ENCODE measurements around the gene TIMM44. TPM values are rescaled to one million over a fixed set of nuclear protein-coding genes. Genes with fewer than 3 reads are reported as not detected.
"Not testable (repeated sequence)": the region's sequence is repeated elsewhere in the genome, so short reads cannot be mapped to it uniquely, and the experiment has no call there.

The TIMM44 gene
- total RNA-seq, 2 experiments from 2014 or later, result 63.6 to 69.6 TPM

GRCh38 chr19:7940841-7941240 lies 2.6 kb downstream of the TIMM44 start:
- Mint-ChIP-seq H3K9me3 (ENCODE audit: insufficient read depth) (no peaks in the 10 kb centered on the region), H3K4me3 (peak overlapping the region; percentile 15), H3K27ac (no peak overlapping the region), H3K4me1 (ENCODE audit: low read depth) (peaks cover 39% of the 10 kb centered on the region), H3K36me3 (ENCODE audit: low read depth) (peaks cover 16% of the 10 kb centered on the region), H3K27me3 (ENCODE audit: low read depth) (no peaks in the 10 kb centered on the region)
- DNase-seq (no peak), ATAC-seq (no peak)
- ChIA-PET POLR2A (no interaction called here), CTCF (interaction anchor here (1.0 kb wide), 2 partner anchors 12 to 62 kb away, joined by 4 read pairs; no protein-coding TSS in a partner anchor)

GRCh38 chr19:7934766-7935165 lies 8.7 kb downstream of the TIMM44 start:
- Mint-ChIP-seq H3K27ac (no peak overlapping the region), H3K9me3 (ENCODE audit: insufficient read depth) (no peaks in the 10 kb centered on the region), H3K36me3 (ENCODE audit: low read depth) (peaks cover 27% of the 10 kb centered on the region), H3K4me1 (ENCODE audit: low read depth) (peaks cover 3% of the 10 kb centered on the region), H3K4me3 (no peak overlapping the region), H3K27me3 (ENCODE audit: low read depth) (no peaks in the 10 kb centered on the region)
- DNase-seq (no peak), ATAC-seq (no peak)
- POLR2A ChIA-PET, result no interaction called here
- CTCF ChIA-PET, result interaction anchor here (1.3 kb wide), 1 partner anchor 9 kb away, joined by 10 read pairs; the partner anchor contains the start of gene TIMM44

DNA sequence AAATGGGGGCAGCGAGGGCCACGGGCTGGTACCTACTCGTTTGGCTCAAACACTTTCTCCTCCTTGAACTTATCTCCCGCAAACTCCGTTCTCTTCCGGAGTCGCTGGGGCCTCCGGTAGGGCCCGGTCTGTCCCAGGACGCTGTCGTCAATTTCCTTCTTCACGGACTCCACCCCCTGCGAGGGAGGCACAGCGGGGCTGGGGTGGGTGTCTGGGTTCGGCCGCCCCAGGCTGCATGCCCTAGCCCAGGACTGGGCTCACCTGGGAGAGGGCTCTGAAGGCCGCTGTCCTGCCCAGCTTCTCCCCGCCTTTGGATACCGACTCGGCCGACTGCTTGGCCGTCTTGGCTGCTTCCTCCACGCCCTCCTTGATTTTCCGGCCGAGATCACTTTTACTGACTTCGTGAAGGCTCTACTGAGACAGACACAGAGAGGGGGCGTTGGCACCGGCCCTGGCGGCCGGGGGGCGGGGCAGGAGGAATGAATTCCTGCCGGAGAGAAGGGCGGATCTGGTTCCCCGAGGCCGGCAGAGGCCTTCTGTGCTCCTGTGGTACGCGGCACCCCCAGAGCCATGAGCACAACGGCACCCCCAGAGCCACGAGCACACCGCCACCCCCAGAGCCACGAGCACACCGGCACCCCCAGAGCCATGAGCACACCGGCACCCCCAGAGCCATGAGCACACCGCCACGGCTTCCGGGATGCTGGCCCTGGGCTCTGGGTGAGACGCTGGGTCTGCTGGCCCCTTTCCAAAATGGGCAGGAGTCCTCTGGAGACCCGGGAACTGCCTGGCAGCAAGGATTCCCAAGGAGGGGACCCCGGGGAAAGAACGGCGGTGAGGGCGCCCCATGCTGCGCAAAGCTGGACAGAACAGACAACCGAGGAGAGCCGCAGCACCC lies 9.4 kb downstream of the TIMM44 start:
- Mint-ChIP-seq H3K36me3 (ENCODE audit: low read depth) (peaks cover 27% of the 10 kb centered on the region), H3K27me3 (ENCODE audit: low read depth) (no peaks in the 10 kb centered on the region), H3K4me3 (no peak overlapping the region), H3K9me3 (ENCODE audit: insufficient read depth) (no peaks in the 10 kb centered on the region), H3K27ac (no peak overlapping the region), H3K4me1 (ENCODE audit: low read depth) (peaks cover 5% of the 10 kb centered on the region)
- no peak for ATAC-seq
- CTCF ChIA-PET, result no interaction called here
- POLR2A ChIA-PET, result no interaction called here
- no peak for DNase-seq

- no peak overlapping the region for H3K27ac Mint-ChIP-seq
- peaks cover 5% of the 10 kb centered on the region for H3K4me1 Mint-ChIP-seq (ENCODE audit: low read depth)
- ATAC-seq (no peak), DNase-seq (no peak)
- H3K4me3 Mint-ChIP-seq, result no peak overlapping the region
- CTCF ChIA-PET, result no interaction called here
- H3K9me3 Mint-ChIP-seq (ENCODE audit: insufficient read depth), result no peaks in the 10 kb centered on the region
- POLR2A ChIA-PET, result no interaction called here
- peaks cover 23% of the 10 kb centered on the region for H3K36me3 Mint-ChIP-seq (ENCODE audit: low read depth)
- H3K27me3 Mint-ChIP-seq (ENCODE audit: low read depth), result no peaks in the 10 kb centered on the region
These were observed 10.1 kb downstream of the TIMM44 start for GRCh38 chr19:7933411-7933810.

GRCh38 chr19:7932930-7933300 lies 10.6 kb downstream of the TIMM44 start:
- Mint-ChIP-seq H3K9me3 (ENCODE audit: insufficient read depth) (no peaks in the 10 kb centered on the region), H3K4me3 (no peak overlapping the region), H3K27me3 (ENCODE audit: low read depth) (no peaks in the 10 kb centered on the region), H3K36me3 (ENCODE audit: low read depth) (peaks cover 23% of the 10 kb centered on the region), H3K4me1 (ENCODE audit: low read depth) (peaks cover 5% of the 10 kb centered on the region), H3K27ac (no peak overlapping the region)
- ATAC-seq (no peak), DNase-seq (no peak)
- CTCF ChIA-PET, result interaction anchor here (5.6 kb wide), 1 partner anchor 11 kb away, joined by 50 read pairs; the partner anchor contains the start of gene TIMM44
- POLR2A ChIA-PET, result no interaction called here

DNA sequence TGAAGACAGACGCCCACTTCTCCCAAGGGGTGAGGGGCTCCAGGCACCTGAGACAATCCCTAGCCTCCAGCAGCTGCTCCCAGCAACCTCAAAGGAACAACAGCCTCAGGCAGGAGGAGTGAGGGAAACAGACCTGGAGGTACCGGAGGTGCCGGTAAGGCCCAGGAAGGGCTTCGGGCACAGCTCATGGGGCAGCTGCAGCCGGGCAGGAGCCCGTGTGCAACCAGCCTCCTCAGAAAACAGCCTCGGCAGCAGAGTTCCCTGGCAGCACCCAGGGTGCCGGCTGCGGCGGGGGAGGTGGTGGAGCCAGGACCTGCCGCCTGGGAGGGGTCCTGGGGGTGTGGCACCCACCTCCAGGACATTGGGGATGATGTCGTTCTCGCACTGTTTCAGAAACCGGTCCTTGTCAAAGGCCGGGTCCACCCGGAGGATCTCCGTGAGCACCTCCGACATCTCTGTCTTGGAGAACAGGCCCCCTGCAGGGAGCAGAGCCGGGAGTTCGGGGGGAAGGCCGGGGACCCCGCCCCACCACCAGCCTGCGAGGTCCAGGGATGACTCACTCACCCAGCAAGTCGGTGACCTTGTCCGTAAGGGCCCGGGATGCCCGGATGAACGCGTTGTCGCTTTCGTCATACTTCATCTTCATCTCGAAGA lies 11.1 kb downstream of the TIMM44 start:
- CTCF ChIA-PET, result interaction anchor here (5.6 kb wide), 1 partner anchor 12 kb away, joined by 50 read pairs; the partner anchor contains the start of gene TIMM44
- Mint-ChIP-seq H3K4me1 (ENCODE audit: low read depth) (peaks cover 5% of the 10 kb centered on the region), H3K27ac (no peak overlapping the region), H3K4me3 (no peak overlapping the region), H3K27me3 (ENCODE audit: low read depth) (no peaks in the 10 kb centered on the region), H3K36me3 (ENCODE audit: low read depth) (peaks cover 22% of the 10 kb centered on the region), H3K9me3 (ENCODE audit: insufficient read depth) (no peaks in the 10 kb centered on the region)
- DNase-seq (no peak), ATAC-seq (no peak)
- POLR2A ChIA-PET, result interaction anchor here (2.2 kb wide), 1 partner anchor 12 kb away, joined by 5 read pairs; the partner anchor contains the start of gene TIMM44

DNA sequence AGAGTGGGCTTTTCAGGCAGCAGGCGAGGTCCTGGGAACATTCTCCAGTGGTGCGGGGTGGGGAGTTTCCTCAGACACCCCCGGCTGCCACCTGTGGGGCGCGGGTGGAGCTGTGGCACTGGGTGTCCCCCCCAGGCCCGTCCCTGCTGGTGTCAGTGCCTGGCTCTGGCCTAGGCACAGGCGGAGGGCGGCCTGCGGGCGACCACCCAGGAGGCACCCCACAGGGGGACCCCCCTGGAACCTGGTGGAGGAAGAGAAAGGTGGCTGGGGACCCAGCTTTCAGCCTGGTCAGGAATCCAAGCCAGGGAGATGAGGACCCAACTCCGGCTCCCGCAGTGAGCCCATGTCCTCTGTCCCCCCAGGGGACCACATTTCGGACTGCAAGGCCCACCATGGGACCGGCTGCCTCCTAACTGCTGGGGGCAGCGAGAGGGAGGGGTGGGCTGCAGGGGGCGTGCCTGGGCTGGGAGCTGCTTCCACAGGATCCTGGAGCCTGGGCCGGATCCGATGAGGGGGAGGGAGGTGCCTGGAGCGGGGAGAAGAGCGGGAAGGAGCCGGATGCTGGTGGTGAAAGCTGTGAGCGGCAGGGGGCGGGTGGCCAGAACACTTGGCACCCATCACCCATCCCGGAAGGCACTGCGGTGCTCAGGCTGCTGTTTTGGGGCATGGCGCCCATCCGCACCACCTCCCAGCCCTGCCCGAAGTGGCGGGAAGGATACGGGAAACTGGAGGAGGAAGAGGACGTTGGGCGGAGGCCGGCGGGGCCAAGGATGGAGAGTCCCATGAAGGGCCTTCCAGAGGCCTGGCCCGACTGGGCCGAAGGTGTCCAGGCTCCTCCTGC lies 12.0 kb downstream of the TIMM44 start:
- no peak for ATAC-seq
- peaks cover 22% of the 10 kb centered on the region for H3K36me3 Mint-ChIP-seq (ENCODE audit: low read depth)
- no peak overlapping the region for H3K4me3 Mint-ChIP-seq
- no peak for DNase-seq
- H3K27ac Mint-ChIP-seq, result no peak overlapping the region
- ChIA-PET POLR2A (interaction anchor here (2.2 kb wide), 1 partner anchor 12 kb away, joined by 5 read pairs; the partner anchor contains the start of gene TIMM44), CTCF (interaction anchor here (1.0 to 5.6 kb wide), 2 partner anchors 13 to 71 kb away, joined by 4 to 50 read pairs; partner anchors contain the start of gene TIMM44)
- H3K9me3 Mint-ChIP-seq (ENCODE audit: insufficient read depth), result no peaks in the 10 kb centered on the region
- H3K27me3 Mint-ChIP-seq (ENCODE audit: low read depth), result no peaks in the 10 kb centered on the region
- H3K4me1 Mint-ChIP-seq (ENCODE audit: low read depth), result peaks cover 7% of the 10 kb centered on the region

GRCh38 chr19:7930765-7931164 lies 12.7 kb downstream of the TIMM44 start:
- ATAC-seq (no peak), DNase-seq (no peak)
- Mint-ChIP-seq H3K4me3 (no peak overlapping the region), H3K4me1 (ENCODE audit: low read depth) (peaks cover 9% of the 10 kb centered on the region), H3K27me3 (ENCODE audit: low read depth) (no peaks in the 10 kb centered on the region), H3K27ac (no peak overlapping the region), H3K9me3 (ENCODE audit: insufficient read depth) (no peaks in the 10 kb centered on the region), H3K36me3 (ENCODE audit: low read depth) (peaks cover 20% of the 10 kb centered on the region)
- ChIA-PET POLR2A (interaction anchor here (2.2 kb wide), 1 partner anchor 13 kb away, joined by 5 read pairs; the partner anchor contains the start of gene TIMM44), CTCF (interaction anchor here (1.0 to 5.6 kb wide), 2 partner anchors 13 to 72 kb away, joined by 4 to 50 read pairs; partner anchors contain the start of gene TIMM44)

DNA sequence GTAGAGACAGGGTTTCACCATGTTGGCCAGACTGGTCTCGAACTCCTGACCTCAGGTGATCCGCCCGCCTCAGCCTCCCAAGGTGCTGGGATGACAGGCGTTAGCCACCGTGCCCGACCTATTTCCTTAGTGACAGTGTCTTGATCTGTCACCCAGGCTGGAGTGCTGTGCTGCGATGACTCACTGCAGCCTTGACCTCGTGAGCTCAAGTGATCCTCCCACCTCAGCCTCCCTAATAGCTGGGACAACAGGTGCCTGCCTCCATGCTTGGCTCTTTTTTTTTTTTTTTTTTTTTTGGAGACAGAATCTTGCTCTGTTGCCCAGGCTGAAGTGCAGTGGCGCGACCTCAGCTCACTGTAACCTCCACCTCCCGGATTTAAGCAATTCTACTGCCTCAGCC lies 13.4 kb downstream of the TIMM44 start:
- H3K9me3 Mint-ChIP-seq (ENCODE audit: insufficient read depth); ATAC-seq; DNase-seq; H3K27ac Mint-ChIP-seq; H3K4me3 Mint-ChIP-seq; H3K27me3 Mint-ChIP-seq (ENCODE audit: low read depth): not testable (repeated sequence)
- ChIA-PET CTCF (interaction anchor here (1.0 to 5.6 kb wide), 2 partner anchors 14 to 72 kb away, joined by 4 to 50 read pairs; partner anchors contain the start of gene TIMM44), POLR2A (interaction anchor here (2.2 kb wide), 1 partner anchor 14 kb away, joined by 5 read pairs; the partner anchor contains the start of gene TIMM44)
- Mint-ChIP-seq H3K36me3 (ENCODE audit: low read depth) (peaks cover 15% of the 10 kb centered on the region), H3K4me1 (ENCODE audit: low read depth) (peaks cover 11% of the 10 kb centered on the region)

GRCh38 chr19:7928741-7929701 lies 14.4 kb downstream of the TIMM44 start:
- H3K27ac Mint-ChIP-seq, result no peak overlapping the region
- POLR2A ChIA-PET, result interaction anchor here (0.6 to 1.3 kb wide), 3 partner anchors 8 to 431 kb away, joined by 3 to 5 read pairs (median 4); partner anchors contain the start of gene TIMM44
- no peak overlapping the region for H3K4me3 Mint-ChIP-seq
- DNase-seq, result peak; percentile 71
- peaks cover 14% of the 10 kb centered on the region for H3K4me1 Mint-ChIP-seq (ENCODE audit: low read depth)
- peak; percentile 38 for ATAC-seq
- no peaks in the 10 kb centered on the region for H3K27me3 Mint-ChIP-seq (ENCODE audit: low read depth)
- CTCF ChIA-PET, result interaction anchor here (0.7 to 5.6 kb wide), 10 partner anchors 8 to 75 kb away, joined by 3 to 50 read pairs (median 4); partner anchors contain the start of genes MAP2K7, SNAPC2 and TIMM44
- H3K9me3 Mint-ChIP-seq (ENCODE audit: insufficient read depth), result no peaks in the 10 kb centered on the region
- H3K36me3 Mint-ChIP-seq (ENCODE audit: low read depth), result peaks cover 10% of the 10 kb centered on the region

All from activated CD8-positive, alpha-beta T cell treated with anti-CD3 and anti-CD28 coated beads, Interleukin-2, amount 10 ng/mL, durations not matched to agents 7 days and 5 days (primary cell).